RWPE1 (cell line): ENCODE results near the gene PEMT.
"Not testable (repeated sequence)": the region's sequence is repeated elsewhere in the genome, so short reads cannot be mapped to it uniquely, and the experiment has no call there.

ENCODE experiments used
- CTCF ChIA-PET: fragments of 350-600 bp; sonication (Branson Sonifier 250); formaldehyde crosslinking; extraction: SDS; loops from one replicate; lab custom pipeline; 2021; lab: Yijun Ruan, JAX
- POLR2A ChIA-PET: fragments of 400-600 bp; formaldehyde crosslinking; extraction: SDS; loops from one replicate; lab custom pipeline; 2020; ENCODE audit warnings: antibody characterized with exemption; ENCODE audit not compliant: low non-redundant PET; lab: Yijun Ruan, JAX
- DNase-seq: peaks from one replicate; pipeline ENCODE4 v3.0.0; 2012; ENCODE audit warnings: low spot score
- H3K27ac ChIP-seq: fragments of 450-650 bp; 2 replicates; pipeline ENCODE4 v1.5.1; 2017
- TF ChIP-seq, protein P1 (sequence below): fragments of 450-650 bp; conservative IDR thresholded peaks from 2 replicates; pipeline ENCODE4 v1.5.1; 2017; ENCODE audit warnings: low read depth, mild to moderate bottlenecking

Gene PEMT

DNA sequence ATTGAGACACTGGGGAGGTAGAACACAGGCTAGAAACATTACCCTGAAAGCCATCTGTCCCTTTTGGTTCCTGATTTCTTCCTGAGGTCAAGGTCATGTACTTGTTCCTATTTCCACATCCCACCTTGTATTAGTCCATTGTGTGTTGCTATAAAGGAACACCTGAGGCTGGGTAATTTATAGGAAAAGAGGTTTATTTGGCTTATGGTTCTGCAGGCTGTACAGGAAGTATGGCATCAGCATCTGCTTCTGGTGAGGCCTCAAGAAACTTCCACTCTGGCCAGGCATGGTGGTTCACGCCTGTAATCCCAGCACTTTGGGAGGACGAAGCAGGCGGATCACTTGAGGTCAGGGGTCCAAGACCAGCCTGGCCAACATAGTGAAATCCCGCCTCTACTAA, 122.2 kb downstream of the PEMT start:
- H3K27ac ChIP-seq, result no peak overlapping the region
- ChIA-PET POLR2A (no interaction called here), CTCF (interaction anchor here (0.6 kb wide), 2 partner anchors 11 to 47 kb away, joined by 3 to 6 read pairs; no protein-coding TSS in a partner anchor)
- no peak for DNase-seq
- TF ChIP-seq, protein P1, sequence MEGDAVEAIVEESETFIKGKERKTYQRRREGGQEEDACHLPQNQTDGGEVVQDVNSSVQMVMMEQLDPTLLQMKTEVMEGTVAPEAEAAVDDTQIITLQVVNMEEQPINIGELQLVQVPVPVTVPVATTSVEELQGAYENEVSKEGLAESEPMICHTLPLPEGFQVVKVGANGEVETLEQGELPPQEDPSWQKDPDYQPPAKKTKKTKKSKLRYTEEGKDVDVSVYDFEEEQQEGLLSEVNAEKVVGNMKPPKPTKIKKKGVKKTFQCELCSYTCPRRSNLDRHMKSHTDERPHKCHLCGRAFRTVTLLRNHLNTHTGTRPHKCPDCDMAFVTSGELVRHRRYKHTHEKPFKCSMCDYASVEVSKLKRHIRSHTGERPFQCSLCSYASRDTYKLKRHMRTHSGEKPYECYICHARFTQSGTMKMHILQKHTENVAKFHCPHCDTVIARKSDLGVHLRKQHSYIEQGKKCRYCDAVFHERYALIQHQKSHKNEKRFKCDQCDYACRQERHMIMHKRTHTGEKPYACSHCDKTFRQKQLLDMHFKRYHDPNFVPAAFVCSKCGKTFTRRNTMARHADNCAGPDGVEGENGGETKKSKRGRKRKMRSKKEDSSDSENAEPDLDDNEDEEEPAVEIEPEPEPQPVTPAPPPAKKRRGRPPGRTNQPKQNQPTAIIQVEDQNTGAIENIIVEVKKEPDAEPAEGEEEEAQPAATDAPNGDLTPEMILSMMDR, result no peak

DNA sequence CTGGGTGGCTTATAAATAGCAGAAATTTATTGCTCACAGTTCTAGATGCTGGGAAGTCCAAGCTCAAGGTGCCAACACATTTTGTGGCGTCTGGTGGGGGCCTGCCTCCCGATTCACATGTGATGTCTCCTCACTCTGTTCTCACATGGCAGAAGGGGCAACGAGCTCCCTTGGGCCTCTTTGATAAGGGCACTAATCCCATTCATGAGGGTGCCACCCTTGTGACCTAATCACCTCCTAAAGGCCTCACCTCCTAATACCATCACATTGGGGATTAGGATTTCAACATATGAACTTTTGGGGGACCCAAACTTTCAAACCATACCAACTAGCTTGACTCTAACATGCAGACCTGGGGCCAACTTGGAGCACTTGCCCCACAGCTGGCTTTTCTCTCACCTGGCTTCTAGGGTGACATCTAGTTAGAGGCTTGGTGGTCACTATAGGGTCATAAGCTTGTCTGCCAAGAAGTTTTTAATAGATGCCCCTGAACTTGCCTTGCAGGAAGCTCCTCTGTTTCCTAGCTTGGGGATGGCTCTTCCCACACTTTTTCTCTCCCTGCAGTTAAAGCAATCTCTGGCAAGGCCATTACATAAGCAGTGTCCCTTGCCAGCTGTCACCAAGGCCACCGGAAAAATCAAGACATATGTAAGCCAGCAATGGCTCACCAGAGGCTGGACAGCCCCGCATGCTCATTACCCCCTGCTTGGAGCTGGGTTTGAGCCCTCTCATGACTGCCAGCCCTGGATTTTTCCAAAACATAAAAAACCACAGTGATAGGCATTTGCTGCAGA, 123.1 kb downstream of the PEMT start:
- CTCF ChIA-PET, result interaction anchor here (0.6 to 0.8 kb wide), 3 partner anchors 12 to 48 kb away, joined by 3 to 6 read pairs (median 3); no protein-coding TSS in a partner anchor
- POLR2A ChIA-PET, result no interaction called here
- H3K27ac ChIP-seq, result no peak overlapping the region
- DNase-seq, result no peak
- TF ChIP-seq, protein P1, result no peak

GRCh38 chr17:17467720-17468119, 123.8 kb downstream of the PEMT start:
- H3K27ac ChIP-seq, result no peak overlapping the region
- ChIA-PET POLR2A (no interaction called here), CTCF (no interaction called here)
- TF ChIP-seq, protein P1, result no peak
- DNase-seq, result no peak

DNA sequence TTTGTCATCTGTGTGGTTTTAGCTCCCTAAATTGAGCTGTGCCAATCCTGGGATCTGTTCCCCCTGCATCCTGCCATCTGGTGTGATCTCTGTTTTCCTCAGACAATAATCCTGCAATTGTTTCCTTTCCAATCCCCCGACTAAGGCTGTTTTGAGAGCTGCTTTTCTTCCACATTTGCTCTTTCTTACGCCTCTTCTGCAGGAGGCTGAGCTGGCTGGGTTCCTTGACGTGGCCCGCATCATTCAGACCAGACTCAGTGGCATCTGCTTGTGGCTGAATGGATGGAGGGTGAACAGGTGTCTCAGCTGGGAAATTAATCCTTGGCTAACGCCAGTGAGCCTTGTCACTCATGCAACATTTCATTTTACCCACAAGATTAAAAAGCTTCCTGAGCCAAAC, 124.5 kb downstream of the PEMT start:
- no peak overlapping the region for H3K27ac ChIP-seq
- ChIA-PET POLR2A (no interaction called here), CTCF (interaction anchor here (0.6 kb wide), 1 partner anchor 9 kb away, joined by 3 read pairs; no protein-coding TSS in a partner anchor)
- DNase-seq, result no peak
- TF ChIP-seq, protein P1, result no peak

GRCh38 chr17:17466511-17466910, 125.0 kb downstream of the PEMT start:
- TF ChIP-seq, protein P1, result no peak
- H3K27ac ChIP-seq, result no peak overlapping the region
- DNase-seq, result no peak
- ChIA-PET POLR2A (no interaction called here), CTCF (interaction anchor here (0.6 to 0.7 kb wide), 2 partner anchors 8 kb away, joined by 3 to 4 read pairs; no protein-coding TSS in a partner anchor)

GRCh38 chr17:17465878-17466277, 125.6 kb downstream of the PEMT start:
- H3K27ac ChIP-seq, DNase-seq, POLR2A ChIA-PET: not testable (repeated sequence)
- CTCF ChIA-PET, result interaction anchor here (0.7 kb wide), 1 partner anchor 9 kb away, joined by 4 read pairs; no protein-coding TSS in a partner anchor

GRCh38 chr17:17463821-17464220, 127.7 kb downstream of the PEMT start:
- CTCF ChIA-PET, result interaction anchor here (0.7 kb wide), 1 partner anchor 9 kb away, joined by 5 read pairs; no protein-coding TSS in a partner anchor
- H3K27ac ChIP-seq, result no peak overlapping the region
- no peak for DNase-seq
- POLR2A ChIA-PET, result no interaction called here
- TF ChIP-seq, protein P1, result no peak
